ENCODE results near the gene HSF2BP.

Gene HSF2BP

GRCh38 chr21:43637530-43638158 is 21.6 kb downstream of the HSF2BP start:
- Histone ChIP-seq H3K9ac (no peak overlapping the region), H3K27ac (no peak overlapping the region)

GRCh38 chr21:43635436-43635835 is 23.9 kb downstream of the HSF2BP start:
- no peaks in the 10 kb centered on the region for H3K36me3 ChIP-seq
- no peaks in the 10 kb centered on the region for H3K27me3 ChIP-seq
- no peaks in the 10 kb centered on the region for H3K9me3 ChIP-seq (replicated peaks in 1 of 11)
- no peak for TF ChIP-seq Cebpa-rat (IDR thresholded peaks at IDR 0.05)
- no peaks in the 10 kb centered on the region for H4K20me1 ChIP-seq
- no peak overlapping the region for H3K27ac ChIP-seq
- H3K4me2 ChIP-seq, result no peak overlapping the region
- no peak overlapping the region for H3K4me3 ChIP-seq
- 0 out of 20 replicates have a peak, but pooled peaks cover 0 to 6% (median 0%) of the 10 kb centered on the region in 10 experiments for H3K4me1 ChIP-seq
- no peak overlapping the region for H3K9ac ChIP-seq

More at GRCh38 chr21:43637530-43638158, 21.6 kb downstream of the HSF2BP start:
- Histone ChIP-seq H3K4me2 (no peak overlapping the region), H3K36me3 (no peaks in the 10 kb centered on the region), H3K9me3 (replicated peaks in 1 of 11) (no peaks in the 10 kb centered on the region), H3K4me1 (0 out of 20 replicates have a peak, but pooled peaks cover 0 to 6% (median 0%) of the 10 kb centered on the region in 10 experiments), H4K20me1 (no peaks in the 10 kb centered on the region), H3K4me3 (no peak overlapping the region), H3K27me3 (no peaks in the 10 kb centered on the region)
- no peak for TF ChIP-seq Cebpa-rat (IDR thresholded peaks at IDR 0.05)

- Histone ChIP-seq H3K27ac (no peak overlapping the region), H3K4me2 (no peak overlapping the region), H3K4me1 (0 out of 20 replicates have a peak, but pooled peaks cover 0 to 6% (median 0%) of the 10 kb centered on the region in 10 experiments), H3K4me3 (no peak overlapping the region), H3K9ac (no peak overlapping the region), H3K9me3 (replicated peaks in 1 of 11) (peaks cover 0 to 6% (median 2%) of the 10 kb centered on the region in 11 experiments; a peak in 12 of 22 replicates), H3K27me3 (no peaks in the 10 kb centered on the region), H3K36me3 (no peaks in the 10 kb centered on the region), H4K20me1 (no peaks in the 10 kb centered on the region)
- TF ChIP-seq Cebpa-rat (IDR thresholded peaks at IDR 0.05), result no peak
Observed at GRCh38 chr21:43634618-43635017, 24.7 kb downstream of the HSF2BP start.

- no peaks in the 10 kb centered on the region for H3K27me3 ChIP-seq
- no peak overlapping the region for H3K27ac ChIP-seq
- no peaks in the 10 kb centered on the region for H4K20me1 ChIP-seq
- H3K9ac ChIP-seq, result no peak overlapping the region
- H3K4me2 ChIP-seq, result no peak overlapping the region
- H3K36me3 ChIP-seq, result peaks cover 0 to 18% (median 6%) of the 10 kb centered on the region in 11 experiments; a peak in 4 of 22 replicates
- peaks cover 17 to 27% (median 24%) of the 10 kb centered on the region in 11 experiments for H3K9me3 ChIP-seq (replicated peaks in 1 of 11)
- no peak for TF ChIP-seq Cebpa-rat (IDR thresholded peaks at IDR 0.05)
- no peaks in the 10 kb centered on the region for H3K4me1 ChIP-seq
- no peak overlapping the region for H3K4me3 ChIP-seq
Observed at GRCh38 chr21:43632373-43632905, 26.8 kb downstream of the HSF2BP start.

GRCh38 chr21:43631411-43632107 is 27.7 kb downstream of the HSF2BP start:
- no peak overlapping the region for H3K4me3 ChIP-seq
- H3K4me2 ChIP-seq, result no peak overlapping the region
- no peaks in the 10 kb centered on the region for H3K27me3 ChIP-seq
- H3K4me1 ChIP-seq, result no peaks in the 10 kb centered on the region
- H3K27ac ChIP-seq, result no peak overlapping the region
- H3K9me3 ChIP-seq (replicated peaks in 1 of 11), result peaks cover 17 to 32% (median 25%) of the 10 kb centered on the region in 11 experiments
- H3K9ac ChIP-seq, result no peak overlapping the region
- peaks cover 0 to 18% (median 6%) of the 10 kb centered on the region in 11 experiments; a peak in 4 of 22 replicates for H3K36me3 ChIP-seq
- no peaks in the 10 kb centered on the region for H4K20me1 ChIP-seq
- TF ChIP-seq Cebpa-rat (IDR thresholded peaks at IDR 0.05), result no peak

- no peak overlapping the region for H3K9ac ChIP-seq
- H3K27me3 ChIP-seq, result no peaks in the 10 kb centered on the region
- H4K20me1 ChIP-seq, result no peaks in the 10 kb centered on the region
- H3K4me3 ChIP-seq, result no peak overlapping the region
- no peak overlapping the region for H3K4me2 ChIP-seq
- H3K4me1 ChIP-seq, result peaks cover 0 to 4% (median under 1%) of the 10 kb centered on the region in 10 experiments; a peak in 8 of 20 replicates
- H3K27ac ChIP-seq, result no peak overlapping the region
- no peak for TF ChIP-seq Cebpa-rat (IDR thresholded peaks at IDR 0.05)
- H3K36me3 ChIP-seq, result peaks cover 0 to 18% (median 6%) of the 10 kb centered on the region in 11 experiments; a peak in 4 of 22 replicates
- H3K9me3 ChIP-seq (replicated peaks in 1 of 11), result peaks cover 17 to 34% (median 25%) of the 10 kb centered on the region in 11 experiments
Observed at GRCh38 chr21:43627527-43627926, 31.8 kb downstream of the HSF2BP start.

GRCh38 chr21:43626390-43626789 is 32.9 kb downstream of the HSF2BP start:
- no peaks in the 10 kb centered on the region for H4K20me1 ChIP-seq
- H3K4me3 ChIP-seq, result no peak overlapping the region
- peaks cover 0 to 18% (median 6%) of the 10 kb centered on the region in 11 experiments; a peak in 4 of 22 replicates for H3K36me3 ChIP-seq
- H3K4me1 ChIP-seq, result peaks cover 0 to 15% (median 11%) of the 10 kb centered on the region in 10 experiments; a peak in 16 of 20 replicates
- TF ChIP-seq Cebpa-rat (IDR thresholded peaks at IDR 0.05), result no peak
- no peak overlapping the region for H3K4me2 ChIP-seq
- no peaks in the 10 kb centered on the region for H3K27me3 ChIP-seq
- no peak overlapping the region for H3K27ac ChIP-seq
- no peak overlapping the region for H3K9ac ChIP-seq
- peaks cover 17 to 34% (median 26%) of the 10 kb centered on the region in 11 experiments for H3K9me3 ChIP-seq (replicated peaks in 1 of 11)

- no peak overlapping the region for H3K9ac ChIP-seq
- H3K27ac ChIP-seq, result no peak overlapping the region
- H3K27me3 ChIP-seq, result no peaks in the 10 kb centered on the region
- H3K4me1 ChIP-seq, result peaks cover 0 to 26% (median 17%) of the 10 kb centered on the region in 10 experiments; a peak in 16 of 20 replicates
- peaks cover 36 to 48% (median 42%) of the 10 kb centered on the region in 11 experiments for H3K9me3 ChIP-seq (replicated peaks in 1 of 11)
- H3K4me2 ChIP-seq, result no peak overlapping the region
- no peak overlapping the region for H3K4me3 ChIP-seq
- no peaks in the 10 kb centered on the region for H4K20me1 ChIP-seq
- peaks cover 0 to 25% (median 7%) of the 10 kb centered on the region in 11 experiments; a peak in 12 of 22 replicates for H3K36me3 ChIP-seq
- TF ChIP-seq Cebpa-rat (IDR thresholded peaks at IDR 0.05), result no peak
Observed at GRCh38 chr21:43624339-43624738, 34.9 kb downstream of the HSF2BP start.

GRCh38 chr21:43623588-43623987 is 35.7 kb downstream of the HSF2BP start:
- peaks cover 0 to 26% (median 17%) of the 10 kb centered on the region in 10 experiments; a peak in 16 of 20 replicates for H3K4me1 ChIP-seq
- H4K20me1 ChIP-seq, result no peaks in the 10 kb centered on the region
- peaks cover 36 to 48% (median 42%) of the 10 kb centered on the region in 11 experiments for H3K9me3 ChIP-seq (replicated peaks in 1 of 11)
- no peak overlapping the region for H3K4me2 ChIP-seq
- H3K4me3 ChIP-seq, result no peak overlapping the region
- H3K27me3 ChIP-seq, result no peaks in the 10 kb centered on the region
- no peak for TF ChIP-seq Cebpa-rat (IDR thresholded peaks at IDR 0.05)
- no peak overlapping the region for H3K27ac ChIP-seq
- peaks cover 0 to 22% (median 7%) of the 10 kb centered on the region in 11 experiments; a peak in 12 of 22 replicates for H3K36me3 ChIP-seq
- no peak overlapping the region for H3K9ac ChIP-seq

Data from BLaER1 treated with 17β-estradiol and CSF1 and Interleukin-3, amounts not matched to agents 10 nM and 100 nM (cell line).